GM23248 (cell line): Measurements from ENCODE around the gene NBEA. TPM values are rescaled to one million over a fixed set of nuclear protein-coding genes. Genes with fewer than 3 reads are reported as not detected.
A peak's percentile ranks its signal among the peaks of the same experiment; 100 is the strongest.

ENCODE experiments used
- DNase-seq: peaks from one replicate; pipeline ENCODE4 v3.0.0-alpha.2; 2015
- H2AFZ ChIP-seq: fragments of 200-600 bp; sonication (generic); 2 replicates; pipeline ENCODE4 v1.6.1; 2016; ENCODE audit warnings: antibody characterized with exemption
- H3F3A ChIP-seq: fragments of 200-600 bp; sonication (generic); 2 replicates; pipeline ENCODE4 v1.6.1; 2016; ENCODE audit warnings: mild to moderate bottlenecking, antibody characterized with exemption, mixed run types; ENCODE audit not compliant: insufficient read depth
- H3K27ac ChIP-seq: fragments of 200-600 bp; sonication (generic); 2 replicates; pipeline ENCODE4 v1.5.1; 2016; ENCODE audit warnings: mild to moderate bottlenecking
- H3K27me3 ChIP-seq: fragments of 200-600 bp; sonication (generic); replicated peaks from 2 replicates; pipeline ENCODE4 v1.6.1; 2016; ENCODE audit warnings: mild to moderate bottlenecking; ENCODE audit not compliant: insufficient read depth
- H3K36me3 ChIP-seq: fragments of 200-600 bp; sonication (generic); 2 replicates; pipeline ENCODE4 v1.6.1; 2016; ENCODE audit warnings: low read depth, mild to moderate bottlenecking
- H3K4me1 ChIP-seq: fragments of 200-600 bp; sonication (generic); 2 replicates; pipeline ENCODE4 v1.6.1; 2016; ENCODE audit warnings: mild to moderate bottlenecking; ENCODE audit not compliant: insufficient read depth
- H3K4me2 ChIP-seq: fragments of 200-600 bp; sonication (generic); one replicate; pipeline ENCODE4 v1.6.1; 2016; ENCODE audit warnings: mild to moderate bottlenecking; ENCODE audit not compliant: unreplicated experiment
- H3K4me3 ChIP-seq: fragments of 200-600 bp; sonication (generic); 2 replicates; pipeline ENCODE4 v1.5.1; 2016; ENCODE audit warnings: mild to moderate bottlenecking
- H3K79me2 ChIP-seq: fragments of 200-600 bp; sonication (generic); 2 replicates; pipeline ENCODE4 v1.6.1; 2016; ENCODE audit warnings: mild to moderate bottlenecking; ENCODE audit not compliant: insufficient read depth
- H3K9ac ChIP-seq: fragments of 200-600 bp; sonication (generic); 2 replicates; pipeline ENCODE4 v1.6.1; 2016; ENCODE audit warnings: mild to moderate bottlenecking
- H3K9me2 ChIP-seq: fragments of 200-600 bp; sonication (generic); 2 replicates; pipeline ENCODE4 v1.6.1; 2016; ENCODE audit warnings: mixed run types, mild to moderate bottlenecking, moderate library complexity; ENCODE audit not compliant: insufficient read depth
- H3K9me3 ChIP-seq: fragments of 200-600 bp; sonication (generic); one replicate; pipeline ENCODE4 v1.6.1; 2017; ENCODE audit warnings: low read depth
- H4K20me1 ChIP-seq: fragments of 200-600 bp; sonication (generic); 2 replicates; pipeline ENCODE4 v1.6.0; 2016; ENCODE audit not compliant: insufficient read depth
- EZH2 ChIP-seq: fragments of 200-600 bp; sonication (generic); IDR thresholded peaks from 2 replicates; pipeline ENCODE4 v1.6.1; 2018; ENCODE audit warnings: antibody characterized with exemption, mild to moderate bottlenecking; ENCODE audit not compliant: insufficient read depth, poor library complexity, severe bottlenecking
- EZH2phosphoT487 ChIP-seq: fragments of 200-600 bp; sonication (generic); IDR thresholded peaks from 2 replicates; pipeline ENCODE4 v1.6.1; 2018; ENCODE audit warnings: antibody characterized with exemption, moderate library complexity, mild to moderate bottlenecking, low read depth; ENCODE audit not compliant: insufficient read depth
- WGBS, 2 experiments: methylation state at CpG; one replicate each; pipeline ENCODE4 v1.1.6; 2015 to 2017; ENCODE audit warnings: low lambda C conversion rate in 2 of 2, low coverage in 1 of 2; ENCODE audit errors: missing lambda C conversion rate in 2 of 2; 5-methylcytosine and 5-hydroxymethylcytosine counted together
- in situ Hi-C: fragments of 300-500 bp; cut with MboI; formaldehyde crosslinking; loops from 2 replicates; pipeline ENCODE4 v1.15.0; 2020
- polyA plus RNA-seq: library from polyadenylated mRNA; unstranded; fragments of >200 nt; fragmentation: Nextera tagmentation; extraction: Ambion mirVana; gene quantifications from 2 replicates; pipeline ENCODE4 v1.2.1, GENCODE V29; 2016
- total RNA-seq: library from RNA; depleted of rRNA; stranded (reverse); fragments of >200 nt; shearing (Covaris generic); gene quantifications from 2 replicates; pipeline ENCODE4 v1.2.3, GENCODE V29; 2014

The NBEA gene
- total and polyA plus RNA-seq, 2 experiments from 2014 or later, result 1.9 to 3.7 TPM

DNA sequence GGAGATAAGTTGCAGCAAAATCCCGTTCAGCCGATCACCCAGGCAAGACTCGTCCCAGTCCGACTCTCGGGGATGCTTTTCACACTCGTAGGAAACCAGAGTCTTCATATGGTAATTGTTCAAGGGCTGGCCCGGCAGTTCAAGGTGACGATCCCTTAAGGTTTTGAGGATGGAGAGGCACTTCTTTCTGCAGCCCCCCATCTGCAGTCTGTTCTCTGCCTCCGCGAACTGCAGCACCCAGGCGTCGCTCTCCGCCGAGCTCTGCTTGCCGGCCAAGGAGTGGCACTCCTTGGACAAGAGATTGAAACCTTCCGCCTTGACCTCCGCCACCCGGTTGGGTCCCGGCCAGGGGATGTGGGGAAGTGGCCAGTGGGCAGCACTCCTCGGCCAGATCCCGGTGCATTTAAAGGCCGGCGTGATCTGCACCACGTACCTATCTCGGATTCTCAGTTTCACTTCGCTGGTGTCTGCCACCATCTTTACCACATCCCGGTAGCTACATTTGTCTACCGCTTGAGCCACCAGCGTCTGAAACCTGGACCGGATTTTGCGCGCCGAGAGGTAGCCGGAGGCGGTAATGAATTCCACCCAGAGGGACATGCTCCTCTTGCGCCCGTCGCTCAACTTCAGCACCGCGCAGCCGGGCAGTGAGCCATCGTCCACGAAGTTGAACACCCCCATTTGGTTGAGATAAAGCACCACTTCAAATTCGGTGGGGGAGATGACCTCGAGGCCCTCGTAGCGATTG lies 533.3 kb downstream of the NBEA start:
- H3K9me2 ChIP-seq, result no peaks in the 10 kb centered on the region
- H3K79me2 ChIP-seq, result peaks cover 58% of the 10 kb centered on the region
- peak overlapping the region; percentile 100 for H3K4me2 ChIP-seq
- H4K20me1 ChIP-seq, result no peaks in the 10 kb centered on the region
- H3K27ac ChIP-seq, result peak overlapping the region; percentile 89
- H3K27me3 ChIP-seq, result no peaks in the 10 kb centered on the region
- H3K9ac ChIP-seq, result peak overlapping the region; percentile 90
- DNase-seq, result peak; percentile 81
- H3F3A ChIP-seq, result peaks cover 26% of the 10 kb centered on the region
- H3K4me1 ChIP-seq, result 0 out of 2 replicates have a peak, but pooled peaks cover 5% of the 10 kb centered on the region
- H2AFZ ChIP-seq, result peak overlapping the region; percentile 86
- H3K9me3 ChIP-seq, result no peaks in the 10 kb centered on the region
- 0 to 2% methylated on average over 47 of the region's 47 CpGs for WGBS, 2 experiments
- no peaks in the 10 kb centered on the region for H3K36me3 ChIP-seq
- peak overlapping the region; percentile 99 for H3K4me3 ChIP-seq
- TF ChIP-seq EZH2phosphoT487 (no peak), EZH2 (no peak)
- in situ Hi-C loops, result loop anchor here (10.0 kb wide), 1 partner anchor 249 kb away; no protein-coding TSS in a partner anchor

DNA sequence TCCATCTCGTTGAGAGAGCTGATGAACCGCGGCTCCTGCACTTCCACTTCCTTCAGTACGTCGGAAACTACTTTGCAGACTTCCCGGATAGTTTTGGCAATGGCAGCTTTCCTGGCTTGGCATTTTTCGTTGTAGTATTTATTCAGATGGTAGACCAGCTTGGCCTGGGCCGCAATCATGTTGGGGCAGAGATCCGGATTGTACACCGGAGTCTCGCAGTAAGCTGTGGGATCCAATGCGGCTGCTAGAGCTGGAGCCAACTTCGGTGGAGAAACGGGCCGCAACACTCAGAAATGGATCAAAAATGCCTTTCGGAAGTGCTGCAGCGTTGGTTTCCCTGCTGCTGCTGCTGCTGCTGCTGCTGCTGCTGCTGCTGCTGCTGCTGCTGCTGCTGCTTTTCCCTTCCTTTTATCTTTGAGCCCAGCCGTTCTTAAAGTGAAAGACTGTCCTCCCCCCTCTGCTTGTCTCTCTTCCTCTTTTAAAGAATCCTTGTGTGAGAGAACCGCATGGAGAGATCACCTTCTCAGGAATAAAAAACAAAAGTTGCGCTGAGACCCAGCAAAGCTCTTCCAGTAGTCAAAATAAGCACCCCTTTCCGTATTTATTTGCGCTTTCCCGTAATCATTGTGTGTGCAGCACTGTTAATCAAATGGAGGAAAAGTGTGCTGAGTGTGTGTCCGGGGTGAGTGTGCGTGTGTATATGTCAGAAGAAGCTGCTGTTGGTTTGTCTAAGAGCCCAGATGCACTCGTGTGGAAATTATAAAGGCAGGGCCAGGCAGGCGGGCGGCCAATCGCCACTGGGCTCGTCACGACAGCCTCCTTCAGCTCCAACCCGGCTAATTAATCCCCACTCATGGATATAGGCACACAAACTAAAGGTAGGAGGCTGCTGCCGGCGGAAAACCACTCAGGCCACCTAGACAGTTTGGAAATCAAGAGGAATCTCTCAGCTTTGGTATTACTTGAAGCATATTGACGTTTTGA lies 534.2 kb downstream of the NBEA start, which contains the start of gene MAB21L1:
TSS of gene MAB21L1 (minus strand) at position 730 of the 984 bp plus-strand sequence. CDS start at position 179, 551 bp downstream.
- in situ Hi-C loops, result loop anchor here (10.0 kb wide), 1 partner anchor 249 kb away; no protein-coding TSS in a partner anchor
- Histone ChIP-seq H3K9me2 (no peaks in the 10 kb centered on the region), H3K4me1 (0 out of 2 replicates have a peak, but pooled peaks cover 5% of the 10 kb centered on the region), H3K9me3 (no peaks in the 10 kb centered on the region), H4K20me1 (no peaks in the 10 kb centered on the region), H3K36me3 (no peaks in the 10 kb centered on the region), H3K27me3 (no peaks in the 10 kb centered on the region), H3K27ac (peak within 1 kb of the TSS; percentile 89), H3K4me2 (peak within 1 kb of the TSS; percentile 100), H3F3A (peaks cover 25% of the 10 kb centered on the region), H3K9ac (peak within 1 kb of the TSS; percentile 90), H3K79me2 (peaks cover 54% of the 10 kb centered on the region), H3K4me3 (peak within 1 kb of the TSS; percentile 99), H2AFZ (peak within 1 kb of the TSS; percentile 86)
- no peak for TF ChIP-seq EZH2
- no peak for TF ChIP-seq EZH2phosphoT487
- DNase-seq, result peak; percentile 89
- WGBS, 2 experiments, result 1% methylated on average over 35 of the region's 35 CpGs

DNA sequence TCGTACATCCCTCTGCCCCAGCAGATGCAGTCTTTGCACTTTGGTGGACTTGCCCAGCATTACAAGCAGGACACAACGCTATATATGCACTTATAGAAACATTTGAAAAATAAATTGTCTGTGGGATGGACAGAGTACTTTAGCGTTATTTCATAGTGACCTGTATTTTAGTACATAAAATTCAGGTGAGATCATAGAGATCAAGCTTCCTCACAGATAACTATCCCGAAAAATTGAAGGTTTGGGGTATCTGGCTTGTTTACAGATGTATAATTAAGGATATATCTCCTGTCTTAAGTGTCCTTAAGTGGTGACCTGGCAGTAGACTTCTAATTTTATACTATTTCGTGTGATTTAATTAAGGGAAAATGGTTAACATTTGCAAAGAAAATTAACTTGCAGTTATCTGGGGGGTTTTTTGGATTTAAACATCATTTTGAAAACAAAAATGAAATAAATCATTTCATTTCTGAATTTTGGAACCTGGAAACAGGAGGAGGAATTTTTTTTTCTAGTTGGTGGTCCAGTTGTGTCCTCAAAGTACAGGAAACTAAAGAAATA lies 535.4 kb downstream of the NBEA start:
- Histone ChIP-seq H3K4me3 (peak overlapping the region; percentile 99; the same call in 1 of the 2 replicates), H3K79me2 (peaks cover 42% of the 10 kb centered on the region), H3K27ac (no peak overlapping the region), H3K9ac (no peak overlapping the region), H3K27me3 (no peaks in the 10 kb centered on the region), H2AFZ (no peak overlapping the region; the same call in 1 of the 2 replicates), H4K20me1 (no peaks in the 10 kb centered on the region), H3K4me1 (0 out of 2 replicates have a peak, but pooled peaks cover 5% of the 10 kb centered on the region), H3K4me2 (no peak overlapping the region), H3K9me3 (no peaks in the 10 kb centered on the region), H3F3A (peaks cover 18% of the 10 kb centered on the region), H3K36me3 (no peaks in the 10 kb centered on the region), H3K9me2 (no peaks in the 10 kb centered on the region)
- WGBS, 2 experiments, result 90 to 93% methylated on average over 5 of the region's 5 CpGs
- no peak for DNase-seq
- TF ChIP-seq EZH2phosphoT487 (no peak), EZH2 (no peak)
- in situ Hi-C loops, result loop anchor here (10.0 kb wide), 1 partner anchor 247 kb away; no protein-coding TSS in a partner anchor
